Gastrocnemius medialis (tissue), 4 donors: Measurements from ENCODE around the gene HSPA12B.

Experiments
- POLR2A ChIP-seq, 2 donors: fragments of 450-650 bp; IDR thresholded peaks; one replicate each; pipeline ENCODE4 v1.6.1; 2017; ENCODE audit warnings: antibody characterized with exemption in 2 of 2, mild to moderate bottlenecking in 2 of 2, moderate library complexity in 2 of 2
- TF ChIP-seq, protein P1 (sequence below), 5 experiments: fragments of 450-650 bp in 3 of 5; fragments of 200-600 bp in 2 of 5; sonication (generic) in 2 of 5; IDR thresholded peaks in 4 of 5; conservative IDR thresholded peaks in 1 of 5; 1 replicate in 4 of 5; 2 replicates in 1 of 5; pipeline ENCODE4 v1.5.1; 2016 to 2019; ENCODE audit warnings: antibody characterized with exemption in 5 of 5, mild to moderate bottlenecking in 3 of 5, moderate library complexity in 3 of 5

DNA sequence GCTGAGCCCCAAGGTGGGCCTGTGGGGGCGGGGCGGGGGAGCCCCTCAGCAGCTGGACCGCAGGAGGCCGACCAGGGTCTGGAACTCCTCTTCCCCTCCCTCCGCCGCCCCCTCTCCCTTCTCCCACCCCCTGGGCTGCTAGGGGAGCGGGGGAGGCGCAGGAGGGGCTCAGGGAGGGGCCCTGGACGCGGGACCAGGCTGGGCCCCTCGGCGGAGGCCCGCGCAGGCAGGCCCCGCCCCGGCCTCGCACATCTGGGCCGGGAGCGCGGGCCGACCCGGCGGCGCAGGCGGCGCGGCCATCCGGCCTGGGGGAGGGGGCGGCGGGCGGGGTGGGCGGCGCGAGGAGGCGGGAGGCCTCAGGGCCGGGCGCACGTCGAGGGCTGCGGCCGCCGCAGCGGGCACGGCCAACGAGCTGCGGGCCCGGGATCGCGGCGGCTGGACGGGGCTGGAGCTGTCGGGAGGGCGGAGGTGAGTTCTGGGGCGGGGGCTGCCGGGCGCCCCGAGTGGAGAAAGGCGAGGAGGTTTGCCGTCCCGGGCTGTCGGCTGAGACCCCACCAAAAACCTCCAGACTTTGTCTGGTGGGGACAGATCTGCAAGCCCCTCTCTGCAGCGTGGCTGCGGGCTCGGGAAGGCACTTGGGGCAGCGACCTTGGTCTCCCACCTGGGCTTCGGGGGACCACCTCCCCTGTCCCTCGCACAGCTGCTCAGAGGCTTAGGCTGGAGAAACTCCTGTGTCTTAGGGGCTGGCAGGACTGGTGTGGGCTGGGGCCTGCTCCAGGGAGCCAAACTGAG, at the start of gene HSPA12B:
- TF ChIP-seq, protein P1, sequence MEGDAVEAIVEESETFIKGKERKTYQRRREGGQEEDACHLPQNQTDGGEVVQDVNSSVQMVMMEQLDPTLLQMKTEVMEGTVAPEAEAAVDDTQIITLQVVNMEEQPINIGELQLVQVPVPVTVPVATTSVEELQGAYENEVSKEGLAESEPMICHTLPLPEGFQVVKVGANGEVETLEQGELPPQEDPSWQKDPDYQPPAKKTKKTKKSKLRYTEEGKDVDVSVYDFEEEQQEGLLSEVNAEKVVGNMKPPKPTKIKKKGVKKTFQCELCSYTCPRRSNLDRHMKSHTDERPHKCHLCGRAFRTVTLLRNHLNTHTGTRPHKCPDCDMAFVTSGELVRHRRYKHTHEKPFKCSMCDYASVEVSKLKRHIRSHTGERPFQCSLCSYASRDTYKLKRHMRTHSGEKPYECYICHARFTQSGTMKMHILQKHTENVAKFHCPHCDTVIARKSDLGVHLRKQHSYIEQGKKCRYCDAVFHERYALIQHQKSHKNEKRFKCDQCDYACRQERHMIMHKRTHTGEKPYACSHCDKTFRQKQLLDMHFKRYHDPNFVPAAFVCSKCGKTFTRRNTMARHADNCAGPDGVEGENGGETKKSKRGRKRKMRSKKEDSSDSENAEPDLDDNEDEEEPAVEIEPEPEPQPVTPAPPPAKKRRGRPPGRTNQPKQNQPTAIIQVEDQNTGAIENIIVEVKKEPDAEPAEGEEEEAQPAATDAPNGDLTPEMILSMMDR (IDR thresholded peaks at IDR 0.05 in 4 of 5, conservative IDR thresholded peaks at IDR 0.05 in 1 of 5): no peak
- TF ChIP-seq POLR2A (IDR thresholded peaks at IDR 0.05): no peak
